Femur (tissue), 1 donor: ENCODE results near the gene TCEAL3.
"Not testable (repeated sequence)": the region's sequence is repeated elsewhere in the genome, so short reads cannot be mapped to it uniquely, and the experiment has no call there.

ENCODE experiments used
- DNase-seq: peaks from one replicate; pipeline ENCODE4 v3.0.0-alpha.2; 2017

TCEAL3 gene, protein sequence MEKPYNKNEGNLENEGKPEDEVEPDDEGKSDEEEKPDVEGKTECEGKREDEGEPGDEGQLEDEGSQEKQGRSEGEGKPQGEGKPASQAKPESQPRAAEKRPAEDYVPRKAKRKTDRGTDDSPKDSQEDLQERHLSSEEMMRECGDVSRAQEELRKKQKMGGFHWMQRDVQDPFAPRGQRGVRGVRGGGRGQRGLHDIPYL

DNA sequence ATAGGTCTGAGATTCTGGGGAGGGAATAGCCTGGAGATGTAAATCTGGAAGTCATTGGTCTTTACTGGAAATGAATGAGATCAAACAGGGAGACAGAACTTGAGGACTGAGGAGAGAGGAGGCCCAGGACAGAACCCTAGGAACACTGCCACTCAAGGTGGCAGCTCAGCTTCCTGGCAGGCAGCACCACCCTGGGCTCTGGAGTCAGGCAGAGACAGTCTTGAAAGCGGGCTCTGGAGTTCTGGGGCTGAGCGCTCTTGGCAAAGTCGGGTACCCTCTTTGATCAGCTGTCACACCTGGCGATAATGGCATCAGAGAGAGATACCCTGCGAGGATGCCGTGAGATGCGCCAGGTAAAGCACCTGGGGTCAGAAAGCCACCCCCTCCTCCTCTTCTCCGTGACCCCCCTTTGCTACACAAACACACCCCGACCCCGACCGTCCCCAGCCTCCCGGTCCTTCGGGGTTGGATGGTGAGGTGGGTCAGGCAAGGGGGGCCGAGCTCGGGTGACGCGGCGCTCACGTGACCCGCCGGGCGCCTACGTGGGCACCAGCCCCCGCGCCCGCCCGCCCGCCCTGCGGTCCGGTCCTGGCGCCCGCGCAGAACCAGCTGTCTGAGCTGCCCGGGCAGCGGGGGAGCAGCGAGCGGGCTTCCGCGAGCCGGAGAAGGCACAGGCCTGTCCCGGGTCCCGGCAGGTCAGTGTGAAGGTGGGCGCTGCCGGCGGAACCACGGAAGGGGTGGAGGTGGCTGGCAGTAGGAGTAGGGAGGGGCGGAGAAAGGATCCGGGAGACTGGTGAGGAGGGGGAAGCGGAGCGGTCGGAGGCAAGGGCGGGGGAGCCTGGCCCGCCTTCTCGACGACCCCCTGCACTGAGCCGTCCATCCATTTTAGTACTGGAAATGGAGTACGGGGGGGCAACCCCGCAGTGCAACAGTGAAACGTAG is at the start of gene TCEAL3:
Gene TCEAL3, plus strand, starts transcription at position 600 of the 942 bp plus-strand sequence. CDS start 1,102 bp downstream, outside the sequence.
- DNase-seq: peak; percentile 65

DNA sequence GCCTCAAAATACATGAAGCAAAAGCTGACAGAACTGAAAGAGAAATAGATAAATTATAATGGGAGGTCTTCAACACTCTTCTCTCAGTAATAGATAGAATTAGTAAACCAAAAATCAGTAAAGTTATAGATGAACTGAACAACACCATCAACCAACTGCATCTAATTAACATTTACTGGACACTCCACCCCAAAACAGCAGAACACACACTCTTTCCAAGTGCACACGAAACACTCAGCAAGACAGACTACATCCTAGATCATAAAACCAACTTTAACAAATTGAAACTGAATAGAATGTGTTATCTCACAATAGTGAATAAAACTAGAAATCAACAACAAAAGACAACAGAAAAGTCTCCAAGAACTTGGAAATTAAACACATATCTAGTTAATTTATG is 47.5 kb upstream of the TCEAL3 start:
- no peak for DNase-seq

DNA sequence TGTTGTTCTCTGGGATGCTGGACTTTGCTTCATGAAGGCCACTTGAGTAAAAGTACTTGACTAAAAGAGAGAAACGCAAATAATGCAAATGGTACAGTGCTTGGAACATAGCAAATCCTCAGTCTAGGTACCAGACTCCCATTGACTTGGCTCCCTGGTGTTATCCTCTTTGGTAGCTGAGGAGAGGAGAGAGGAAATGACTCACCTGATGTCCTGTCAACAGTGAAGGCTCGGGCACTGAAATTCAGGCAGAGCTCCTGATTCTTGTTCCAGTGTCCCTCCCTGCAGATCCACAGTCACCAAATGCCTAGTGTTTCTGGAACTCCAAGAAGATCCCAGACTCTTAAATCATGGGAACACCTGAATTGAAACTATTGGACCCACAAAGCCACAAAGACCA is 45.0 kb upstream of the TCEAL3 start:
- no peak for DNase-seq

DNA sequence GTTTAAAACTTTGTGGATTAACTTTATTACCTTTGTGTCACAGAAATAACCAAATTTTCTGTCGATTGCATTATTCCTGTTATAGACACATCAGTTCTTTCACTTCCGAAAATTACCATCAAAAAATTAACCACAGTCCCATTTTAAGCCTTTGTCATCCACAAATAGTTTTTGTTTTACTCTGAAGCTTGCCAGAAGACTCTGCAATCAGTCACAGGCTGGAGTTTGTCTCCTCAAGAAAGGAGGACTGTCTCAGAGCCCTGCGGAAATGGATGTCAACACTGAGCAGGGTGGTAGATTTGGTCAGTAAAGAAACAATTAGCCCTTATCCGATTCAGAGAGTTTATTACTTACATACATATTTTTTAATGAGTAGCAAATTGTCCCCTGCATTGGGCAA is 42.6 kb upstream of the TCEAL3 start:
- DNase-seq: no peak

DNA sequence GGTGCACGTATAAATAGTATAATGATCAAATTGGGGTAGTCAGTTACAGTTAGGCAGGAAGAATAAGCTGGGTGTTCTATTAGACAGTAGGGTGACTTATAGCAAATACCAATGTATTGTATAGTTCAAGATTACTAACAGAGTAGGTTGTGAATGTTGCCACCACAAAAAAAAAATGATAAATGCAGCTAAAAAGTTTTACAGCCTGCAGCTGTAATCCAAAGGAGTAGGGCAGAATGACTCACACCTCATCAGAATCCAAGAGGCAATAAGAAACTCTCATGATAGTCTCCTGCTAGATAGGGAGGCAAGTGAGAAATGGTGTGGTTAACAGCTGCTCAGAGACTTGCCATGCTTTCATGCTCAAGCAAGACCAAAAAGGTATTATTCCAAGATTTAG is 42.0 kb upstream of the TCEAL3 start:
- DNase-seq: no peak

DNA sequence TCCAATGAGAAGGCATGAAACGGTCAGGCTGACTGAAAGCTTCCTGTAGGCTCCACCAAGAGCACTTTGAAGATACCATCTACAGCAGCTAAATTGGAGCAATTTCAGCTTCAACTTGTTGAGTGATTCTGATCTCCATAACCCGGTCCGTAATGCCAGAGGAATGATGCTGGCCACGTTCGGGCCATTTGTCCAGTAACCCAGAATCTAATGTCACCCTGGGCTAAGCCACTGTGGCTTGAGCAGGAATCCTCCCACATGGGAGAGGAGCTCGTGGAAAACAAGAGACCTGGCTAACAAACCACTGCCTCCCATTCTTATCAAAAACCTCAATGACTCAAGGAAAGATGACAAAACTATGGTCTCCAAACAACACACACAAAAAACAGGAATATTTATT is 36.6 kb upstream of the TCEAL3 start:
- no peak for DNase-seq

DNA sequence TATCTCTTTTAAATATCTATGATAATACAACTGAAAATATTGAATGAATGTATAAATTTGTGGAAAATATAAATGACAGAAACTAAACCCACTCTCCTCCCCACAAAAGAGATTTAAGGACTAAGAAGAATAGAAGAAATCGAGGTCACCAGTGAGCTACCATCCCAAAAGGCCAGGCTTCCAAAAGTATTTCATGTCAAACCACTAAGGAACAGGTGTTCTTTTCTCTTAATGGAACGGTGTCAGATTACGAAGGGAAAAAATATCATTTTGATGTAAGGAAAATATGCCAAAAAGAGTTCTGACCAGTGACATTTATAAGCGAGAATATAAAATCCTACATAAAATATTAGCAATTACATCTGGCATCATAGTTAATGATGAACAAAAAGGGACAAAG is 36.0 kb upstream of the TCEAL3 start:
- no peak for DNase-seq

DNA sequence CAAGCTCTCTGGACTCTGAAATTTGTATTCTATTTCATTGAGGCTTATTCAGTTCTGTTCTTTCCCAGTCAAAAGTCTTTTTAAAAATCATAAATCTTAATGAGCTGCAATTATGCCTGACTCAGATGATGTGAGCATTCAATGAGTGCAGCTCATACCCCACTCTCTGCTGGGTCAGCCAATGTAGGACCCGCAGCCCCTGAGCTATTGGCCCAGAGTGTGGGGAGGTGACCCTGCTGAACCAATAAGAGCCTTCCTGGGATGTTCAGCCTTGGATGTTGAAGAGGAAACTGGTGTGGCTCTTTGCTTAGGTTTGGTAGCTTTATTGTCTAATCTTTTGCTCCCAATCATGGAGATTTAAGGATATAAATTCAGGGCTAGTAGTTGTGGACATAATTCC is 34.6 kb upstream of the TCEAL3 start:
- no peak for DNase-seq

DNA sequence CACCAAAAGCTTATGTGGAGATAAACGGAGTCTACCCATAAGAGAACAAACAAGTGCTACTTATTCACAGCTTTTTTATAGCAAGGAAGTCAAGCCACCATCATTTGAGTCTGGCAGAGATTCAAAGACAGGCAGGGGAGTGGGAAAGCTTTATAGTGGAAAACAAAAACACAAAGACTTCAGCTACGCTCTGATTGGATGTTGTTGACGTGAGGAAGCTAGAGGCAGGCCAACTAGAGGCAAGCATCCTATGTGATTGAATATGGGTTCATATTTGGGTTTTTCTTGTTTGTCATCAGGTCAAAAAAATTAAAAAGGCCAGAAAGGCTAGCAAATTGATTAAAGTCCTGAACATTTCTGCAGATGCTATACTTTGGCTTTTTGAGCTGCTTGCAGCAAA is 23.2 kb upstream of the TCEAL3 start:
- DNase-seq: no peak

DNA sequence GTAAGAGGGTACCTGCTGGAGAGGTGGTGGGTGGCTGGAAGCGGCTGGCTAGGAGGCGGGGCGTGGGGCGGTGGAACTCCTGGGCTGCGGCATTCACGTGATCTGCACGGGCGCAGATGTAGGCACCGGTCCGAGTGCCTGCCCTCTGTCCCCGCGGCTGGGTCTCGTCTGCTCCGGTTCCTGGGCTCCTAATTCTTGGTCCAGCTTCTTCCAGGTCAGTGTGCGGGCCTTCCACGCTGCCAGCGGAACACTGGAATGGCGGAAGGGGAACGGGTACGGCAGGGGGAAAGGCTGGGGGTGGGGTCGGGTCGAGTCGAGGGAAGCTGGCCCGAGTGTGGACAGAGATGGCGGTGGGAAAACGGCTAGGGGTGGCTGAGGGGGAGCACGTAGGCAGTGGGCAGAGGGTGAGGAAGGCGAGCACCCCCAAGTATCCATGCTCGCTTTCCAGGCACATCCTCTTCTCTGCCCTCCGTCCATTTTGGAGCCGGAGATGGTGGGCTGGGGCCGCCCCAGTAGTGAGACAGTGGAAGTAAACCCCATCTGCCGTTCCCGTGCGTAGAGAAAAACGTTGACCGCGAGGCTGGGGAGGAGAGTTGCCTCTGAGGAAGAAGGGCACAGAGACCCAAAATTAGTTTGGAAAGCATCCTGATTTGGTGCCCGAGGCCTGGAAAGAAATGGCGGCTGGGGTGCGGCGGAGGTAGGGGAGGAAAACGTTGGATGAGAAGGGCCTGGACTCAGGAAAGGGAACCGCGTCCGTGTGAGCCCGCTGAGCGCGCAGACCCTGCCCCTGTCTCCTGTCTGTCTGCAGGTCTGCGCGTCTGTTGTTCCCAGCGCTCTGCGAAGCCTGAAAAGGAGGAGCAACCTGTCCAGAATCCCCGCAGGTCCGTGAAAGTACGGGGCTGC is 22.1 kb upstream of the TCEAL3 start, which contains the start of gene TCEAL4:
Gene TCEAL4, plus strand, starts transcription at position 105 of the 903 bp plus-strand sequence. CDS start 1,161 bp downstream, outside the sequence.
- peak; percentile 67 for DNase-seq

DNA sequence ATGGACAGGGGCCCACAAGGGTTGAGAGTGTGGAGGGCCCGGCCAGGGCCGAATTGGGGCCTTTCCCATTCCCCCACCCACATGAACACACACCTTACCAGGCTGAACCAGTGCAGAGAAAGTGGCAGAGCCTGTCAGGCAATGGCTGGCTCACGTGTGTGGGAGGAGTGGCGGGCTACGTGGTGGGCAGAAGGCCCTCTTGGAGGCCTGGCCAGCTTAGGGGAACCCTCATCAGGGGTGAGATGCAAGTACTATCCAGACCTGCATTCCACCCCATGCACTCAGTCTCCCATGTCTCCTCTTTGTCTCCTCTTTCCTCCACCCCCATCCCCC is 21.5 kb upstream of the TCEAL3 start:
- DNase-seq: peak; percentile 31

DNA sequence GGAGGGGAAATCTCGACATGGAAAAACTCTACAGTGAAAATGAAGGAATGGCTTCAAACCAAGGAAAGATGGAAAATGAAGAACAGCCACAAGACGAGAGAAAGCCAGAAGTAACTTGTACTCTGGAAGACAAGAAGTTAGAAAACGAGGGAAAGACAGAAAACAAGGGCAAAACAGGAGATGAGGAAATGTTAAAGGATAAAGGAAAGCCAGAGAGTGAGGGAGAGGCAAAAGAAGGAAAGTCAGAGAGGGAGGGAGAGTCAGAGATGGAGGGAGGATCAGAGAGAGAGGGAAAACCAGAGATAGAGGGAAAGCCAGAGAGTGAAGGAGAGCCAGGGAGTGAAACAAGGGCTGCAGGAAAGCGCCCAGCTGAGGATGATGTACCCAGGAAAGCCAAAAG is 21.1 kb upstream of the TCEAL3 start:
- no peak for DNase-seq

DNA sequence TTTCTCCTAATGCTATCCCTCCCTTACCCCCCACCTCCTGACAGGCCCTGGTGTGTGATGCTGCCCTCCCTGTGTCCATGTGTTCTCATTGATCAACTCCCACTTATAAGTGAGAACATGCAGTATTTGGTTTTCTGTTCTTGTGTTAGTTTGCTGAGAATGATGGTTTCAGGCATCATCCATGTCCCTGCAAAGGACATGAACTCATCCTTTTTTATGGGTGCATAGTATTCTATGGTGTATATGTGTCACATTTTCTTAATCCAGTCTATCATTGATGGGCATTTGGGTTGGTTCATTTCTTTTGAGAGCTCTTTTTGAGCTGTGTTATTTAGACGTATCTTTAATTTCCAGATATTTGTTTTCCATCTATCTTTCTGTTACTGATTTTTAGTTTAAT is 15.5 kb upstream of the TCEAL3 start:
- not testable (repeated sequence) for DNase-seq

DNA sequence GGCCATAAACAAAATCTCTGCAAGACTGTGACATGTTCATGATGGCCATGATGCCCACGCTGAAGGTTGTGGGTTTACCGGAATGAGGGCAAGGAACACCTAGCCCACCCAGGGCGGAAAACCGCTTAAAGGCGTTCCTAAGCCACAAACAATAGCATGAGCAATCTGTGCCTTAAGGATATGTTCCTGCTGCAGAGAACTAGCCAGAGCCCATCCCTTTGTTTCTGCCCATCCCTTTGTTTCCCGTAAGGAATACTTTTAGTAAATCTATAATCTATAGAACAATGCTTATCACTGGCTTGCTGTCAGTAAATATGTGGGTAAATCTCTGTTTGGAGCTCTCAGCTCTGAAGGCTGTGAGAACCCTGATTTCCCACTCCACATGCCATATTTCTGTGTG is 12.6 kb upstream of the TCEAL3 start:
- DNase-seq: not testable (repeated sequence)

DNA sequence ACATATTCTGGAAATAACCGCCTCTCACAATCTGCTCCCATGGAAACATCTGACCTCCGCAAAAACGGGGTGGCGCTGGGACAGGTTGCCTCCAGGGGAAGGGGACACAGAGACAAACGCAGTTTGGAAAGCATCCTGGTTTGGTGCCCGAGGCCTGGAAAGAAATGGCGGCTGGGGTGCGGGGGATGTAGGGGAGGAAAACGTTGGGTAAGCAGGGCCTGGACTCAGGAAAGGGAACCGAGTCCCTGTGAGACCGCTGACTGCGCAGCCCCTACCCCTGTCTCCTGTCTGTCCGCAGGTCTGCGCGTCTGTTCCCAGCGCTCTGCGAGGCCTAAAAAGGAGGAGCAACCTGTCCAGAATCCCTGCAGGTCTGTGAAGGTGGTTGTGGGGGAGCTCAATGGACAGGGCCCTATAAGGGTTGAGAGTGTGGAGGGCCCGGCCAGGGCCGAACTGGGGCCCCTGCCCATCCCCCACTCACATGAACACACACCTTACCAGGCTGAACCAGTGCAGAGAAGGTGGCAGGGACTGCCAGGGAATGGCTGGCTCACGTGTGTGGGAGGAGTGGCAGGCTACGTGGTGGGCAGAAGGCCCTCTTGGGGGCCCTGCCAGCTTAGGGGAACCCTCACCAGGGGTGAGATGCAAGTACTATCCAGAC is 672 bp downstream of the TCEAL3 start:
- peak; percentile 25 for DNase-seq

DNA sequence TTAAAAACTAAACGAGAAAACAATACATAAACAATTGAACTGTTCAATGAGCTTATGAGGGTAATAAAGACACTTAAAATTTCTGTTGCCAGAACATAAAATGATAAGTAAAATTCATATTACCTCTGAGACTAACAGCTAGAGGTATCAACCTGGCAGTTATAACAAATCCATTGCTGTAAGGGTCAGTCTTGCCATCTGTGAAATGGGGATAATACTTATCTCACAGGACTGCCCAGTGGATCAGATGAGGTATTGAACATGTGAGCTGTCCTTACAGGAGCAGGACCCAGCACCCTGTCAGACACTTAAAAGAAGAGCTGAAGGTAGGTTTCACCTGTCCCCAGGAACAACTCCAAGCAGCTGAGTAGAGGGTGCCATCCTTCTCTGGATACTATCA is 2.5 kb downstream of the TCEAL3 start:
- DNase-seq: no peak

DNA sequence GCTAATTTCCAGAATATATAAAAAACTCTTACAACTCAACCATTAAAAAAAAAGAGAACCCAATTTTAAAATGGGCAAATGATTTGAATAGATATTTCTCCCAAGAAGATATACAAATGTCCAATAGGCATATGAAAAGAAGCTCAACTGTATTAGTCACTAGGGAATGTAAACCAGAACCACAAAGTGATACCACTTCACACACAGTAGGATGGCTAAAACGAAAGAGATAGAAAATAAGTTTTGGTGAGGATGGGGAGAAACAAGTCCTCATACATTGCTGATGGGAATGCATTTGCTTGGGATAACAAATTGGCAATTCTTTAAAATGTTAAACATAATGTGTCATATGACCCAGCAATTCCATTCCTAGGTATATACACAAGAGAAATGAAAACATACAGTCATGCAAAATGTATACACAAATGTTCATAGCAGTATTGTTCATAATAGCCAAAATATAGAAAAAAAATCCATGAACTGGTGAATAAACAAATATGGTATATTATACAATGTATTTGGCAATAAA is 5.7 kb downstream of the TCEAL3 start:
- no peak for DNase-seq

DNA sequence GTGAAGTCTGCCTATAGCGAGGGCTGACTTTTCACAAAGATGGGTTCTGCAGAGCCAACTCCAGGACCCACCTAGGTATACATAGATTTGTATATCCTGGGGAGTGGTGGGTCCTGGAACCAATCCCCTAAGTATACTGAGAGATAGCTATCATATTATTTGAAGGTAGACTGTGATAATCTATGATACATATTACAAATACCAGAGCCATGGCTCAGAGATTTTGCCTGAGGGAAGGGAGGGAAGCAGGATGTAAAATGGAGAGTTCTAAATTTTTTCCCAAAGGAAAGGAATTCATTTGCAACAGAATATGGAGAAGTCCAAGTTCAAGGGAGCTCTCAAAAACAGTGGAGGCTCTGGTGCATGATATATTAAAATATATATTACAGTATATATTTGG is 7.2 kb downstream of the TCEAL3 start:
- no peak for DNase-seq

DNA sequence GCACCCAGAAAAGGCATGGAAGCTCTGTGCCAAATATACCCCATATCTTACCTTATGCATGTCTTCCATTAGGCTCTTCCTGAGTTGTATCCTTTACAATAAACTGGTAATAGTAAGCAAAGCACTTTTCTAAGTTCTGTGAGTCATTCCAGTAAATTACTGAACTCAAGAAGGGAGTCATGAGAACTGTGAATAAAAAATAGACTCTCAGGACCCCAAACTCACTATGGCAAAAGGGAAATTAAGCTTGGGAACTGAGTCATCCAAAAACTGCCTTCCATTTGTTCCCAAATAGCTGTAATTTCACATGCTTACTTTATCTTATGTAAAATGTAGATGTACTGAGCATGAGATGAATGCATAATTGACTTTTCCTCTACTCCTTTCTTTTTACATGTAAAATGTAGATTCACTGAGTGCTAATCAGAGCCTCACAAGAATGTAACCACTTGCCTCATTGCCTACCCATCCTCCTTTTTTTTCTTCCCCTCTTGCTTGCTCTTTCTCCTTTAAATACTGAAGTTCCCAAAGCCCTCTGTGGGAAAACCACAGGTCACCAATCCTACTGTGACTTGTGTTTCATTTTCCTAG is 8.1 kb downstream of the TCEAL3 start:
- no peak for DNase-seq

DNA sequence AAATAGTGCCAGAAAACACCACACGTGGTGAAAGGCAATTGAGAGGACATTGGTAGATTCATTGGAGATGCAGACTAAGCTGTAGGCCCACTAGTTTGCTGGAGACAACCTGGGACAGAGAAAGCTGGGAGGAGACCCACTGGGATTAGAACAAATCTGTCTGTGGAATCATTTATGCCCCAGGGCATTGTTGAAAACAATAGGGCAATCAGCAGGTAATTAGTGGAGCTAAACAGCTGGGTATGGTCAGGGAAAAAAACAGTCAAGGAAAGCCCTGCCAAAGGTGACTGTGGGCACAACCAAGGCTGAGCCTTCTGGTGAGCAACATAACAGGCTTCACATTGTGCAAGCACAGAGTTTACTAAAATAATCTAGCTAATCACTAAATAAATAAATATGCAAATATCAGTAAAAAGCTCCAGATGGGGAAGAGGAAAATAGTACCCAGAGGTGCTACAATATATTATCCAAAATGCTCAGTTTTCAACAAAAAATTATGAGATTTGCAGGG is 9.0 kb downstream of the TCEAL3 start:
- DNase-seq: no peak

DNA sequence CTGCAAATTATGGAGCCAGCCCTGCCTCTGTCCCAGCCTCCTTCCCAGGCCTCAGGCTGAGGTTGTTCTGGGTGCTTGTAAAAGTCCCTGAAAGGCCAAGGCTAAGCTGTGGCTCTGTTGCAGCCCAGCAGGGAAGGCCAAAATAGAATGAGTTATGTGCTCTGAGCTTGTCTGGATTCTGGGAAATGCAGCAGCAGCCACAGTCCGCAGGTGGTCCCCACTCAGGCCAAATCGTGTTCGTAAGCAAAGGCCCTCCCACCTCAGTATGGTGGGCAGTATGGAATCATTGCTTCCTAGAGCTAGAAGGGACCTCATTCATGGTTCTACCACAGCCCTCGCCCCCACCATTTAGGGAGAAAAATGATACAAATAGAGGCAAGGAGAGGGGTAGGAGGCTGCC is 16.3 kb downstream of the TCEAL3 start:
- no peak for DNase-seq

DNA sequence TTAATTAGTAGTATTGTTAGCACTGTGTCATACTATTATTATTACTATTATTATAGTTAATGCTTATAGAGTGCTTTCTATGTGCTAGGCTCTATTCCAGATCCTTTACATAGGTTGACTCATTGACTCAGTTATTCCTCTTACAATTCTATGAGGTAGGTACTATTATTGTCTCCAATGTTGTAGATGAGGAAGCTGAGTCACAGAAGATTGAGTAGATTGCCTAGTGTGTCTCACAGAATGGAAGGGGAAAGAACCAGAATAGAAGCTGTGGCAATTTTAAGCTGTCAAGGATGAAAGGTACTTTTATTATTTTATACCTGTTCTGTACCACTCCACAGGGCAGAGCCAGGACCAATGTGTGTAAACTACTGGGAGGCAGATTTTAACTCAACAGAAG is 19.1 kb downstream of the TCEAL3 start:
- no peak for DNase-seq
